Kidney epithelial cell (primary cell): Measurements from ENCODE around the gene ATG4C. TPM values are rescaled to one million over a fixed set of nuclear protein-coding genes. Genes with fewer than 3 reads are reported as not detected.

Source experiments
- DNase-seq: peaks from one replicate; pipeline ENCODE4 v3.0.0-alpha.2; 2010; ENCODE audit warnings: low read depth
- H3K27me3 ChIP-seq: 2 replicates; pipeline ENCODE4 v1.6.0; 2011; ENCODE audit warnings: low read length; ENCODE audit not compliant: control insufficient read depth, insufficient read depth
- H3K36me3 ChIP-seq: 2 replicates; pipeline ENCODE4 v1.5.1; 2011; ENCODE audit warnings: low read length; ENCODE audit not compliant: control insufficient read depth, insufficient read depth
- H3K4me3 ChIP-seq: 2 replicates; pipeline ENCODE4 v1.5.1; 2011; ENCODE audit warnings: low read depth, mild to moderate bottlenecking, control low read depth, low read length
- total RNA-seq: library from RNA; depleted of rRNA; stranded (reverse); fragments of >200 nt; gene quantifications from 2 replicates; pipeline ENCODE4 v1.2.3, GENCODE V29; 2015
- TF ChIP-seq, protein P1 (sequence below): IDR thresholded peaks from 2 replicates; pipeline ENCODE4 v1.5.1; 2011; ENCODE audit warnings: mild to moderate bottlenecking, moderate library complexity, low read length, control low read depth, inconsistent platforms; ENCODE audit not compliant: insufficient read depth, poor library complexity, severe bottlenecking

The ATG4C gene
- total RNA-seq, 1 donor from 2014 or later, result 5.6 TPM

DNA sequence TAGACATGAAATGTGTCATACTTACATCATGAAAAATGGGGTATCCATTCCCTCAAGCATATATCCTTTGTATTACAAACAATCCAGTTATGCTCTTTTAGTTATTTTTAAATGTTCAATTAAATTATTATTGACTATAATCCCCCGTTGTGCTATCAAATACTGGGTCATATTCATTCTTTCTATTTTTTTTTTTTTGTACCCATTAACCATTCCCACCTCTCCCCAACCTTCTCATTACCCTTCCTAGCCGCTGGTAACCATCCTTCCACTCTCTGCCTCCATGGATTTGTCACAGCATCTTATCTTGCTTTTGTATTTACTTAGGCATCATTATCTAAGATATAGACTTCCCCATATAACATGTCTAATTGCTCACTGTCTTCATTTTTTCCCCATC, 15.8 kb downstream of the ATG4C start:
- TF ChIP-seq, protein P1, sequence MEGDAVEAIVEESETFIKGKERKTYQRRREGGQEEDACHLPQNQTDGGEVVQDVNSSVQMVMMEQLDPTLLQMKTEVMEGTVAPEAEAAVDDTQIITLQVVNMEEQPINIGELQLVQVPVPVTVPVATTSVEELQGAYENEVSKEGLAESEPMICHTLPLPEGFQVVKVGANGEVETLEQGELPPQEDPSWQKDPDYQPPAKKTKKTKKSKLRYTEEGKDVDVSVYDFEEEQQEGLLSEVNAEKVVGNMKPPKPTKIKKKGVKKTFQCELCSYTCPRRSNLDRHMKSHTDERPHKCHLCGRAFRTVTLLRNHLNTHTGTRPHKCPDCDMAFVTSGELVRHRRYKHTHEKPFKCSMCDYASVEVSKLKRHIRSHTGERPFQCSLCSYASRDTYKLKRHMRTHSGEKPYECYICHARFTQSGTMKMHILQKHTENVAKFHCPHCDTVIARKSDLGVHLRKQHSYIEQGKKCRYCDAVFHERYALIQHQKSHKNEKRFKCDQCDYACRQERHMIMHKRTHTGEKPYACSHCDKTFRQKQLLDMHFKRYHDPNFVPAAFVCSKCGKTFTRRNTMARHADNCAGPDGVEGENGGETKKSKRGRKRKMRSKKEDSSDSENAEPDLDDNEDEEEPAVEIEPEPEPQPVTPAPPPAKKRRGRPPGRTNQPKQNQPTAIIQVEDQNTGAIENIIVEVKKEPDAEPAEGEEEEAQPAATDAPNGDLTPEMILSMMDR, result no peak
- Histone ChIP-seq H3K36me3 (no peaks in the 10 kb centered on the region), H3K27me3 (no peaks in the 10 kb centered on the region), H3K4me3 (no peak overlapping the region)
- DNase-seq, result no peak

DNA sequence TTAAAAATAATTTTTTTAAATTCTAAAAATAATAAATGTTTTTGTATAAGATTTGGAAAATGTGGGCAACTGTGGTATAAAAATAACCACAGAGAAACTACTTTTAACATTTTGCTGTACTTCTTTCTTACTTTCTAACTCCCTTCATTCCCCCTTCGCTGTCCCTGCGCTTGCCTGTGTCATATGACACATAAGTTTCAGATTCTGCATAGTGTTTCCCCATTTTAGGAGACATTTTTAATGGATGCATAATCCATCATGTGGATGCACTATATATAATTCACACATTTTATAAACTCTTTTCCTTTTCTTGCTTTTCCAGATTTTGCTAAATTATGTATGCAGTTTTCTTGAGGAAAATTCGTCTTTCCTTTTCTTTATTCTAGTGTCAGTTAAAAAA, 16.3 kb downstream of the ATG4C start:
- no peaks in the 10 kb centered on the region for H3K27me3 ChIP-seq
- TF ChIP-seq, protein P1, result no peak
- DNase-seq, result no peak

DNA sequence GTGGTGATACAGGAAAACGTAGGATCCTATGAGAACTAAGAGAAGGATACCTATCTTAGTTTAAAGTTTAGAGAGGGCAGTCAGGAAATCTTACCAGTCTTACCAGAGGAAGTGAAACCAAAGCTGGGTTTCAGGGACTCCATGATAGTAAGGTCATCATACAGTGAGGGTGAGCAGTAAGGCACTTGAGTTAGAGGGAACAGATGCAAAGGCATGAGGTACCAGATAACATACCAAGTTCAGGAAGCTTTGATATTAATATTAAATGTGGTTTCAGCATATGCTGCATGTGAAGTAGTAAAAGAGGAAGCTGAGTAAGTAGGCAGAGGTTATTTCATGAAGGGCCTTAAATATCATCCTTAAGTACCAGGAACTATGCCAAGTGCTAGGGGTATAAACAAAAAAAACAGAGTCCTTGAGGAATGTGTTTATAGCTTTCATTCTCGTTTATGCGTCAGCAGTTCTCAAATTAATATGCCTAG, 16.9 kb downstream of the ATG4C start:
- TF ChIP-seq, protein P1, result no peak
- Histone ChIP-seq H3K4me3 (no peak overlapping the region), H3K27me3 (no peaks in the 10 kb centered on the region), H3K36me3 (no peaks in the 10 kb centered on the region)
- DNase-seq, result no peak

More for the DNA sequence above, 16.3 kb downstream of the ATG4C start:
- H3K4me3 ChIP-seq, result no peak overlapping the region
- H3K36me3 ChIP-seq, result no peaks in the 10 kb centered on the region

DNA sequence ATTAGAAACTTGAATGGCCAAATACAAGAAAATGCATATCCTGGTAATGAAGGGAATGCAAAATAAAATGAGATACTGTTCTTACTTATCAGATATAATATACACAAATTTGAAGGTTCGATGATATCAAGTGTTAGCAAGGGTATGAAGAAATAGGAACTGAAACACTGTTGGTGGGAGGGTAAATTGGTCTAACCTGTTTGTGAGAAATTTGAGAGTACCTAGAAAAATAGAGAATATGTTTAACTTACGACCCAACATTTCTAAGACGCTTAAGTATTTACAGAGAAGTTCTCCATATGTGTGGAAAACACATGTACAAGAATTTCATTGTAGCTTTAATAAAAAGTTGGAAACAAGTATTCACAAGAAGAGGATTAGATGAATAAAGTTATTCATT, 25.9 kb downstream of the ATG4C start:
- TF ChIP-seq, protein P1, result no peak
- Histone ChIP-seq H3K4me3 (no peak overlapping the region), H3K27me3 (no peaks in the 10 kb centered on the region), H3K36me3 (no peaks in the 10 kb centered on the region)
- no peak for DNase-seq

- H3K36me3 ChIP-seq, result no peaks in the 10 kb centered on the region
- H3K27me3 ChIP-seq, result no peaks in the 10 kb centered on the region
- no peak for DNase-seq
- H3K4me3 ChIP-seq, result no peak overlapping the region
- TF ChIP-seq, protein P1, result no peak
Measured at GRCh38 chr1:62810420-62811274, 26.7 kb downstream of the ATG4C start.
